GM18520 (cell line): ENCODE data around the gene GPC5.
"Not testable (repeated sequence)": the region's sequence is repeated elsewhere in the genome, so short reads cannot be mapped to it uniquely, and the experiment has no call there.

ENCODE experiments used
- ATAC-seq: cut with Tn5 transposase; IDR thresholded peaks from one replicate; pipeline ENCODE4 v1.9.1; 2021; ENCODE audit not compliant: unreplicated experiment

The GPC5 gene

DNA sequence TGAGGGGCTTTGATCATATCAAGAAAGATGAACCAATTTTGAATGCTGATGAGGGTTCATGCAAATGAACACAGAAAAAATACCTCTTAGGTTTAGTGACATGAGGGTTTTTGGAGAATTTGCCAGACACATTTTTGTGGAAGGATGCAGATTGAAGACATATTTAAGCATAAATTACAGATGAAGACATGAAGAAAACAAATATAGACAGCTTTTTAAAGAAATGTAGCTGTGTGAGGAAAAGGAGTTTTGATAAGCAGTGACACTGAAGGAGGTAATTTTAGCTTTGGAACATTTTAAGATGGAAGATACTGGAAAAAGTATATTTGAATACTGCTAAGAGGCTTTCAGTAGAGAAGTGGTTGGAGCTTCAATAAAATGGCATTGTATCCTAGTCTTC is 1017.4 kb downstream of the GPC5 start:
- ATAC-seq, result no peak

DNA sequence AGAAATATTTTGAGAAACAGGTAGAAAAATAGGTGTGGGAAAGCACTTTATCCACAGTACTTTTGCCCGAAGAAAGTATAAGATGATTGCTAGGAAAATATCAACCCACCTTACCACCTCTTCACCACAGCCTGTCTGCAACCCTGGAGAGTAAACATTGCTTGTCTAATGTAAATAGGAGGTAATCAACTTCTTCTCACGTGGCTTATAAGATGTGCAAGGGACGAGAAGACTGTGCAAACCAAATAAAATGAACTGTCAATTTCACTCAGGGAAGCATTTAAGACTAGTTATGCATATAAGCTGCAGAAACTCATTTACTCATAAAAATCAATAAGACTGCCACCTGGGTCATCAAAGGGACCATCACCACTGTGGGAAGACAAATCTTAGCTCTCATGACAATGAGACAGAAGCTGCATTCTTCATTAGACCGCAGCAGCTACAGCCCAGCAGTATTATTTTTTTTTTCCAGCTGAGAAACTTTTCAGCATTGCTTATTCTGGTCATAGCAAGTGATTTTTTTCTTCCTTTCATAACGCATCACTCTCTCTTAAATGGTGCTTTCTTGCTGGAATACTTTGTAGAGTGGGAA is 1020.5 kb downstream of the GPC5 start:
- ATAC-seq, result no peak

DNA sequence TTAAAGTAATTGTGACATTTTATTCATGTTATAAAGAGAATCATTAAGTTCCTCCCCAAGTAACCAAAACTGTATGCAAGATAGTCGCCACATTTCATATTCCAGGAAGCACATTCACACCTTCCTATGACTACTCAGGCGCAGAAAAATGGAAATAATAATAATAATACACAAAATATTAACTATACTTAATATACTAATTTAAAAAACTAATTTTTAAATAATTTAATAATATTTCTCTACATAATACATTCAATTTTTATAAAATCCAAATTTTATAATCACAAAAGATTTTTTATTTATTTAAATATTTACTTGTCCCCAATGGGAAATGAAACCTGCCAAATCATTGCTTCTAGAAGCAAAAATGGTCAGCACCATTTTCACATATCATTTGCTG is 1030.8 kb downstream of the GPC5 start:
- ATAC-seq, result no peak

DNA sequence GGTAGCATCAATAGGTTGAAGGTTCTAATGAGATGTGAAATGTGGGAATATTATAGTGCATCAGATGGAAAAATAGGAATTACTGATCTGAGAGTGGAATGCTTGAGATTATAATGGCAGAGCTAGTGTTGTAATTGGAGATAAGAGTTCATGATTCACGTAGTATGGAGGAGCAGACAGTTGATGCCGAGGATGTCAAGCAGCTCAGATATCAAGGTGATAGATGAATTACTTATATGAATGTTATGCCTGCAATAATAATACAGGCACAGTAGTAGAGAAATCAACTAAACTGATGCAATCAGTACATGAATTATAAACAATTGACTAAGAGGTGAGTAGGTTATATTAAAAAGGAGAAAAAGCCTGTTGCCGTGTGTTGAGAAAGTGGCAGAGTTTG is 1035.0 kb downstream of the GPC5 start:
- no peak for ATAC-seq

GRCh38 chr13:92433963-92434362 is 1035.5 kb downstream of the GPC5 start:
- no peak for ATAC-seq

DNA sequence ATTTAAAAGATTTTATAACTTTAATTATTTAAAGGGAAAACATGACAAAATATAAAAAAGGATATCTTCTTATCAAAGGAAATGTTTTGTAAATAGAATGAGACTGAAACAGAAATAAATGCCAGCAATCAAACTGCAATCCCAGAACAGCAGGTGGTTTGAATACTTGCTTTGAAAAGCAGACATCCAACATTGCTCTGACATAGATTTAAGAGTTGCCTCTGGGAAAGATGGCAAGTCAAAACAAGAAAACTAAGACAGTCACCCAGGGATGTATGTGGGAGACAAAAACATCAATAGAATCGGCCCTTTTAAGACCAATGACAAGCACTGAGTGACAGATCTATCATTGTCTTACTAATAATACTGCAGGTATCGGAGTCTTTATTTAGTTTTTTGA is 1038.5 kb downstream of the GPC5 start:
- ATAC-seq, result no peak

DNA sequence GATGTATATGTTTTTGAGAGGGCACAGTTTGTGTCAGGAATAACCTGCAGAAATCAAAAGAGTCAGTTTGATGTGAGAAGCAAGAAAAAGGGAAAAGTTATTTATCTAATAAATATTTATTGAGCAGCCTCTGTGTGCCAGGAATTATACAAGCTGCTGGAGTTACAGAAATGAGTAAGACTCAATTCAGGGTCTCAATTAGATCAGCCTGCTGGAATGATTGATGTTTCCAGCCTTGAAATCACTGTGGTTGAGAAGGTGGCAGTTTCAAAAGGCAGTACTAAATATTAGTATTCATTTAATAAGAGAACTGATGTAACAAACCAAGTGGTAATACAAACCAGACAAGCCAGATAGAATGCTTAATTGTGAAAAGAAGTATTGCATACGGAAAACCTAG is 1045.8 kb downstream of the GPC5 start:
- ATAC-seq, result no peak

- no peak for ATAC-seq
Measured at GRCh38 chr13:92451060-92451459, 1052.6 kb downstream of the GPC5 start.

DNA sequence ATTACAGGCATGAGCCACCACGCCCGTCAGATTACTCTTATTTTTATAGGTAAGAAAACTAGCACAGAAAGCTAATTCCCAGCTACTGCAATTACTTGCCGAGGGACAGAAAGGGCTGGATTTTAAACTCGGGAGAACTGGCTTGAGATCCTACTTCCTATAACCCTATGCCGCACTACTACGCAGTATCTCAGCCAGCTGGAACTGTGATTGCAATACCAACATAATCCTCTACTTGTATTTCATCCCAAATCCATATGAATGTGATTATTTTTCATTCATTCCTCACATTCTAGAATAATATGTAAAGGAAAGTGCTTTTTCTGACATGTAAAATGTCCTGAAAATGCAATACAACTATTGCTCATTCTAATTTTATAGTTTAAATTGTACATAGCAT is 1054.4 kb downstream of the GPC5 start:
- no peak for ATAC-seq

- ATAC-seq, result no peak
Measured at GRCh38 chr13:92459306-92459705, 1060.9 kb downstream of the GPC5 start.

GRCh38 chr13:92460479-92460878 is 1062.1 kb downstream of the GPC5 start:
- no peak for ATAC-seq

GRCh38 chr13:92461402-92461801 is 1063.0 kb downstream of the GPC5 start:
- no peak for ATAC-seq

GRCh38 chr13:92461831-92462230 is 1063.4 kb downstream of the GPC5 start:
- no peak for ATAC-seq

DNA sequence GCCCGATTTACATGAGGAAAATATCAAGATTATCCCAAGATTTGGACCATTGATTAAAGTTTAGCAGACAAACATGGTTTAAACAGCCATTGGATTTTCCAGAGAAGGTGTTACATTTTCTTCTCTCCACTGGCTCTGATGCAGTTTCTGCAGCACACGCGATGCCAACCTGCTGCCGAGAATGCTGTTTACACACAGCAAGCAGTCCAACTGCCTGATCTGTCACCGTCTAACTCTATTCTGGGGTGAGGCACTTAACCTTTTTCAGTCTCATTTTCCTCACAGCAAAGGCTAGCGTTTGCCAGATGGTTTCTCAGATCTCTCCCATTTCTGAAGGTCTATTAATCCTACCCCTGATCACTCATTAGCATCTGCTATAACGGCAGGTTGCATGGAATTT is 1064.7 kb downstream of the GPC5 start:
- ATAC-seq, result no peak

DNA sequence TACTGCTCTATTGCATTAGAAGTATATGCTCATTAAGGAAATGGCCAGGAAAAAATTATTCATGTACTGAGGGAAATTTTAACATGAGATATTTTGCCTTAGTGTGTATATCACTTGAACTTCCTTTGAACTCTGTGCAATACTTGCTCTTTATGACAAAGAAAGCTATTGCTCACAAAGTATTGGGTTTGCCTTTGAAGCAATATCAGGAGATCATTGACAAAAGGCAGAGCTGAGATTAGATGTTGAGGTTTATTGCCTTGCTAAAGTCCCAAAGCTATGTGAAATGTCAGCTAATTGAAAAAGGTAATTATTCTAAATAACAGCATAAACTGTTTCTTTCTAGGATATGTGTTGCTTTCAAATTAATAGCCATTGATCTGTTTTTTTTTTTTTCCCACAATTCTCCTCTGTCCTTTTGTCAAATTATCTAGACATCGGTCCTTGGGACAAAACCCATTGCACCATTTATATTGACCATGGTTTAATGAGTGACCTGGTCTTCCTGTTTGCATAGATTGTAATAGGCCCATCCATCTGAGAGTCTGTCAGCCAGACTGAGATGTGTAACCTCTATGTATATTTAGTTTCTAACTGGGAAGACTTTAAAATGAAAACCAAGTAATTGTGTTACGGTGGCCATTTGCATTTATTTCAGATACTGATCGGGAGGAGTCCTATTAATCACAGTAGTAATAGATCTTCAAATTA is 1075.5 kb downstream of the GPC5 start:
- no peak for ATAC-seq

DNA sequence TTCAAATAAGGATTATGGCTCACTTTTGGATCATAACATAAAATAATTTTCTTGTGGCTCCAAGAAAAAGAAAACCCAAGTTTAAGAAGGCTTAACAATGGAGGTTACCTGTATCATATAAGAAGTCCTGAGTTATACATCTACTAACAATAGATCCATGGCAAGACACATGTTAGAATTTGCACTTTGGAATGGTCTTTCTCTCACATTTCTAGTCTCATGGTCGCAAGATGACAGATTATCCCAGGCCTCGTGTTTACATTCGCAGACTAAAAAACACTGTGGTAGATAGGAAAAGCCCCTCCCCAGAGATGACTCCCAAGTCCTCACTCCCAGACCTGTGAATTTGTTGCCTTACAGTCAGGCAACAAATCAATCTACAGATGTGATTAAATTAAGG is 1082.0 kb downstream of the GPC5 start:
- no peak for ATAC-seq

DNA sequence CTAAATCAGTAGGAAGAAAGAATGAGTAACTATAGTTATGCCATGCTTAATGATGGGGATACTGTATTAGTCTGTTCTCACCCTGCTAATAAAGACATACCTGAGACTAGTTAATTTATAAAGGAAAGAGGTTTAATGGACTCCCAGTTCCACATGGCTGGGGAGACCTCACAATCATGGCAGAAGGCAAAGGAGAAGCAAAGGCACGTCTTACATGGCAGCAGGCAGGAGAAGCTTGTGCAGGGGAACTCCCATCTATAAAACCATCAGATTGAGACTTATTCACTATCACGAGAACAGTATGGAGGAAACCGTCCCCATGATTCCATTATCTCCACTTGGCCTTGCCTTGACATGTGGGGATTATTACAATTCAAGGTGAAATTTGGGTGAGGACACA is 1084.4 kb downstream of the GPC5 start:
- ATAC-seq, result not testable (repeated sequence)

DNA sequence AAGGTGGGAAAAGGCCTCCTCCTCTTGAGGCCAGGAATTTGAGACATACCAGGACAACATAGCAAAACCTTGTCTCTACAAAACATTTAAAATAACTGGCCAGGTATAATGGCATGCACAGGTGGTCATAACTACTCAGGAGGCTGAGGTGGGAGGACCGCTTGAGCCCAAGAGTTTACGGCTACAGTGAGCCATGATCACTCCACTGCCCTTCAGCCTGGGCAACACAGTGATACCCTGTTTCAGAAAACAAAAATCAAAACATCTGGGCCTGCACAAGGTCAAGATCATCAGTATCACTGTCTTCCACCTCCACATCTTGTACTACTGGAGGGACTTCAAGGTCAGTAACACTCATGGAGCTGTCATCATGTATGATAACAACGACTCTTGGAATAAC is 1085.5 kb downstream of the GPC5 start:
- ATAC-seq, result no peak

DNA sequence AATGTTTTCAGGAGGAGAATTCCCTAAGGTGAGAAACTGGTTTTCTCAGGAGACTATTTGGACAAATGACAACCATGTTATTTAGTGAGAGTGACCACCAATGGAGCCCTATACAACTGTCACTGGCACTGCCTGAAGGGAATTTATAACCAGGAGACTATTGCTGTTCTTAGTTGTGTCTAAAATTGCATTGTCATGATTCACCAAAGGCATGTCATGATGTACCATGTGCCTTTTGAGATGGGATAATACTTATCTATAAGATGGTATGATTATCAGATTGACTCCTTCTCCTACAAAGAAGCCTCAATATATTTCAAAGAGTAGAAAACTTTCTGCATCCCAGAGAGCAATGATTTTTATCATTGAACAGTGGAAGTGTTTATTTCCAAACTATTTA is 1088.8 kb downstream of the GPC5 start:
- no peak for ATAC-seq

- ATAC-seq, result no peak
Measured at GRCh38 chr13:92488249-92488852, 1089.9 kb downstream of the GPC5 start.

DNA sequence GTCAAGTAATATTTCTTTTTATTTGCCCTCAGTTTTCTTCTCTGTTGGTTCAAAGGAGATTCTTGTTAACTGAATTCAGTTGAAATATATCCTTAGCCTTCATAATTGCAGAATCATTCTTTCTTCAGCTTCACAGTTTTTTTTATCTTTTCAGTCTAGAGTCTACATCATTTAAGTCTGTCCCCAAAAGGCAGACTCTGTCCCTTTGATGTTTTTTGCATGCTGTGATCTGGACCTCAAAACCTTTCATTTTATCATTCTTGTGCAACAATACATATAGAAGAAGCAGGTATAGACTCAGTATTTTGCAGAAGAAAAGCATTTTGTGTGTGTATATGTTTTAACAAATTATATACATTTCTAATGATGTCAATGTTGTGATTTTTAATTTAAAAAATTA is 1093.4 kb downstream of the GPC5 start:
- no peak for ATAC-seq

DNA sequence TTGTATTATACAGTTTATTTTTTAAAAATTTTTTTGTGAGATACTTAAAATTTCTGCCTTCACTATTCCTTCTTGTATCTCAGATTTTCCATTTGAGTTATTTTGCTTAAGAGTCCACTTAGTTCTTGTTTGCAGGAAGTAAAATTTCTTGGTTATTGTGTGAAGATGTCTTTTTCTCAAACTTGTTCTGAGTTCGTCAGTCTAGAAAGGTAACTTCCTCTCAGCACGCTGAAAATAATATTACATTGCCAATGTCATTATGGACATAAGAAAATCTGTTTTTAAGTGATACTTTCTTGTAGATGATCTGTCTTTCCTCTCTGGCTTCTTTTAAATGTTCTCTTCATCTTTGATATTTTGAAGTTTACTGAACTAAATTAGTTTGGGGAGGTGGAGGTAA is 1096.5 kb downstream of the GPC5 start:
- no peak for ATAC-seq

- no peak for ATAC-seq
Measured at GRCh38 chr13:92500192-92500591, 1101.8 kb downstream of the GPC5 start.
